WTC11 (cell line): ENCODE results near the gene TOP2B.

Source experiments
- ARID4B ChIP-seq: sonication (generic); formaldehyde crosslinking; IDR thresholded peaks from 2 replicates; pipeline ENCODE4 v1.8.0; 2023; ENCODE audit warnings: missing genetic modification reagents, mild to moderate bottlenecking, borderline replicate concordance
- ATF3 ChIP-seq: sonication (generic); formaldehyde crosslinking; conservative IDR thresholded peaks from 2 replicates; pipeline ENCODE4 v1.8.1; 2022; ENCODE audit warnings: mild to moderate bottlenecking, missing genetic modification reagents
- ESRRA ChIP-seq: sonication (generic); formaldehyde crosslinking; IDR thresholded peaks from 2 replicates; pipeline ENCODE4 v1.8.1; 2022; ENCODE audit warnings: mild to moderate bottlenecking, missing genetic modification reagents, borderline replicate concordance
- JUN ChIP-seq: sonication (generic); formaldehyde crosslinking; IDR thresholded peaks from 2 replicates; pipeline ENCODE4 v1.8.0; 2023; ENCODE audit warnings: mild to moderate bottlenecking, missing genetic modification reagents
- MAX ChIP-seq: sonication (generic); formaldehyde crosslinking; IDR thresholded peaks from 2 replicates; pipeline ENCODE4 v1.8.0; 2022; ENCODE audit warnings: mild to moderate bottlenecking, missing genetic modification reagents
- NR1H2 ChIP-seq: sonication (generic); formaldehyde crosslinking; IDR thresholded peaks from 2 replicates; pipeline ENCODE4 v1.9.0; 2021; ENCODE audit warnings: mild to moderate bottlenecking, moderate library complexity, missing genetic modification reagents
- NR2C2 ChIP-seq: sonication (generic); formaldehyde crosslinking; IDR thresholded peaks from 2 replicates; pipeline ENCODE4 v1.8.0; 2022; ENCODE audit warnings: mild to moderate bottlenecking, missing genetic modification reagents
- NR3C1 ChIP-seq: sonication (generic); formaldehyde crosslinking; conservative IDR thresholded peaks from 2 replicates; pipeline ENCODE4 v1.8.1; 2023; ENCODE audit warnings: low read depth, mild to moderate bottlenecking, missing genetic modification reagents
- OVOL2 ChIP-seq: fragments of 250-450 bp; sonication (Bioruptor Pico); IDR thresholded peaks from 2 replicates; pipeline ENCODE4 v1.9.0; 2021; ENCODE audit warnings: mild to moderate bottlenecking, borderline replicate concordance
- ZMAT4 ChIP-seq: fragments of 250-450 bp; sonication (Bioruptor Pico); IDR thresholded peaks from 2 replicates; pipeline ENCODE4 v1.9.0; 2021; ENCODE audit warnings: mild to moderate bottlenecking
- ZNF219 ChIP-seq: sonication (generic); formaldehyde crosslinking; IDR thresholded peaks from 2 replicates; pipeline ENCODE4 v1.8.0; 2023; ENCODE audit warnings: missing genetic modification reagents, mild to moderate bottlenecking, borderline replicate concordance
- ZNF512 ChIP-seq: sonication (generic); formaldehyde crosslinking; IDR thresholded peaks from 2 replicates; pipeline ENCODE4 v1.8.1; 2022; ENCODE audit warnings: missing genetic modification reagents, borderline replicate concordance
- TF ChIP-seq, protein P1 (sequence below): fragments of 200-600 bp; IDR thresholded peaks from 2 replicates; pipeline ENCODE4 v1.8.0; 2022; ENCODE audit warnings: antibody characterized with exemption

GRCh38 chr3:25597535-25598101, 67.1 kb downstream of the TOP2B start:
- no peak for TF ChIP-seq OVOL2 (CRISPR knock-in tag)
- TF ChIP-seq, protein P1, sequence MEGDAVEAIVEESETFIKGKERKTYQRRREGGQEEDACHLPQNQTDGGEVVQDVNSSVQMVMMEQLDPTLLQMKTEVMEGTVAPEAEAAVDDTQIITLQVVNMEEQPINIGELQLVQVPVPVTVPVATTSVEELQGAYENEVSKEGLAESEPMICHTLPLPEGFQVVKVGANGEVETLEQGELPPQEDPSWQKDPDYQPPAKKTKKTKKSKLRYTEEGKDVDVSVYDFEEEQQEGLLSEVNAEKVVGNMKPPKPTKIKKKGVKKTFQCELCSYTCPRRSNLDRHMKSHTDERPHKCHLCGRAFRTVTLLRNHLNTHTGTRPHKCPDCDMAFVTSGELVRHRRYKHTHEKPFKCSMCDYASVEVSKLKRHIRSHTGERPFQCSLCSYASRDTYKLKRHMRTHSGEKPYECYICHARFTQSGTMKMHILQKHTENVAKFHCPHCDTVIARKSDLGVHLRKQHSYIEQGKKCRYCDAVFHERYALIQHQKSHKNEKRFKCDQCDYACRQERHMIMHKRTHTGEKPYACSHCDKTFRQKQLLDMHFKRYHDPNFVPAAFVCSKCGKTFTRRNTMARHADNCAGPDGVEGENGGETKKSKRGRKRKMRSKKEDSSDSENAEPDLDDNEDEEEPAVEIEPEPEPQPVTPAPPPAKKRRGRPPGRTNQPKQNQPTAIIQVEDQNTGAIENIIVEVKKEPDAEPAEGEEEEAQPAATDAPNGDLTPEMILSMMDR = no peak
- no peak for TF ChIP-seq ATF3 (CRISPR knock-in tag)
- TF ChIP-seq ARID4B (CRISPR knock-in tag) = no peak
- TF ChIP-seq ESRRA = no peak
- TF ChIP-seq NR3C1 (CRISPR knock-in tag) = no peak
- no peak for TF ChIP-seq MAX (CRISPR knock-in tag)
- no peak for TF ChIP-seq ZMAT4 (CRISPR knock-in tag)
- no peak for TF ChIP-seq NR1H2 (CRISPR knock-in tag)
- no peak for TF ChIP-seq JUN (CRISPR knock-in tag)
- no peak for TF ChIP-seq ZNF512 (CRISPR knock-in tag)
- TF ChIP-seq NR2C2 (CRISPR knock-in tag) = no peak
- TF ChIP-seq ZNF219 = no peak
